H1 (cell line): ENCODE results near the gene NECTIN2. TPM values are rescaled to one million over a fixed set of nuclear protein-coding genes. Genes with fewer than 3 reads are reported as not detected.

Source experiments
- BACH1 ChIP-seq: IDR thresholded peaks from 2 replicates; pipeline ENCODE4 v1.6.1; 2012; ENCODE audit warnings: low read length, improper control_type of control experiment
- CBX5 ChIP-seq: fragments of 300-800, 300-1000 bp; sonication (generic); IDR thresholded peaks from 2 replicates; pipeline ENCODE4 v1.7.1; 2016; ENCODE audit warnings: antibody characterized with exemption, low read length, low read depth
- CHD1 ChIP-seq: IDR thresholded peaks from 2 replicates; pipeline ENCODE4 v1.6.1; 2012; ENCODE audit warnings: low read depth, low read length, improper control_type of control experiment
- CTBP2 ChIP-seq: IDR thresholded peaks from 2 replicates; pipeline ENCODE4 v1.7.0; 2011; ENCODE audit warnings: borderline replicate concordance, mild to moderate bottlenecking, moderate library complexity, mixed read lengths, low read length; ENCODE audit not compliant: insufficient read depth, insufficient read length
- EGR1 ChIP-seq: IDR thresholded peaks from 2 replicates; pipeline ENCODE4 v1.6.1; 2011; ENCODE audit warnings: low read depth, low read length, borderline replicate concordance
- MAFK ChIP-seq: IDR thresholded peaks from 2 replicates; pipeline ENCODE4 v1.6.1; 2012; ENCODE audit warnings: low read depth, mild to moderate bottlenecking, improper control_type of control experiment, low read length
- POLR2A ChIP-seq, 2 experiments: IDR thresholded peaks; 1 replicate in 1 of 2; 2 replicates in 1 of 2; pipeline ENCODE4 v1.6.1; 2011; ENCODE audit warnings: low read depth in 2 of 2, low read length in 2 of 2, mild to moderate bottlenecking in 2 of 2; ENCODE audit errors: control extremely low read depth in 1 of 2
- RNF2 ChIP-seq: fragments of 200-900, 300-1000 bp; sonication (generic); IDR thresholded peaks from 2 replicates; pipeline ENCODE4 v1.7.1; 2016; ENCODE audit warnings: borderline replicate concordance, low read depth, mild to moderate bottlenecking, antibody characterized with exemption, low read length; ENCODE audit not compliant: poor library complexity, severe bottlenecking; ENCODE audit errors: missing control alignments
- SP4 ChIP-seq: IDR thresholded peaks from 2 replicates; pipeline ENCODE4 v1.6.1; 2012; ENCODE audit warnings: low read length, inconsistent platforms
- TAF7 ChIP-seq: optimal IDR thresholded peaks from 2 replicates; pipeline ENCODE3; 2011; ENCODE audit warnings: low read depth, mild to moderate bottlenecking, inconsistent platforms, low read length, moderate library complexity, borderline replicate concordance
- polyA plus RNA-seq, 7 experiments: library from polyadenylated mRNA; depleted of rRNA in 3 of 7; stranded (reverse) in 5 of 7; unstranded in 2 of 7; fragments of >200 nt in 5 of 7; fragments of 200-250 nt in 2 of 7; gene quantifications; 1 replicate in 5 of 7; 2 replicates in 1 of 7; 4 replicates in 1 of 7; pipeline versions ENCODE4 v1.2.1 to v1.2.3, GENCODE V29; 2011 to 2013; ENCODE audit warnings: missing spikeins in 2 of 7, mixed read lengths in 2 of 7
- total RNA-seq: library from RNA; stranded (reverse); fragmentation: NEBNext Ultra II Directional; extraction: Animal tissue kit (Norgen Biotek cat#: 25700); gene quantifications from 2 replicates; pipeline ENCODE4 v1.2.1, GENCODE V29; 2021

Gene NECTIN2
- total and polyA plus RNA-seq, 2 of the 8 experiments (the other 6 are each of a cell fraction or from before 2014, with no cell fraction given) = 184 to 237 TPM

DNA sequence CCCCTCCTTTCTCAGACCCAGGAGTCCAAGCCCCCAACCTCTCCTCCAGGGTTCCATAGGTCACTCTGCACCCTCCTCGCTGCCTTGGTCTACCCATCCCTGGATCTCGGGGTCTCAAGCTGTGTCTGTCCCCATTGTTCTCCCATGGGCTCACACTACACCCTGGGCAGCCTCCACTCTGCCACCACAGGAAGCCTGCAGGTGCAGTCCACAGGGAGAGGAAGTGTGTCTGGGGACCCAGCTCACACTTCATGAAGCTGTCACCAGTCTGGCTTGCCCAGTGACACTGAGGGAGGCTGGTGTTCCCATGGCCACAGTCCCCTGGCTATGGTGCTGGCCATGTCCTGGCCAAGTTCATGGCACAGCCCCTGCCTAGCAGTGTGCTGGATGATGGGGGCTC is 5.3 kb downstream of the NECTIN2 start (continued):
- TF ChIP-seq TAF7 (no peak), POLR2A (IDR thresholded peaks at IDR 0.05; ENCODE audit: control extremely low read depth in 1 of 2, low read depth in 2 of 2, low read length in 2 of 2) (no peak), MAFK (no peak), CHD1 (no peak), RNF2 (no peak), BACH1 (no peak), CBX5 (no peak), EGR1 (no peak), CTBP2 (no peak), SP4 (no peak)
